ENCODE data around the gene CTNND2. TPM values are rescaled to one million over a fixed set of nuclear protein-coding genes. Genes with fewer than 3 reads are reported as not detected.

Gene CTNND2
- total RNA-seq, 1 experiment from 2014 or later, result not detected

- POLR2A ChIA-PET (ENCODE audit: low non-redundant PET), result no interaction called here
Measured at GRCh38 chr5:11758321-11758720, 145.9 kb downstream of the CTNND2 start.

GRCh38 chr5:11757661-11758060 lies 146.6 kb downstream of the CTNND2 start:
- no peak overlapping the region for H3K27ac ChIP-seq (ENCODE audit: low read depth, low read length, poor library complexity, severe bottlenecking)
- no peak for TF ChIP-seq CTCF (conservative IDR thresholded peaks at IDR 0.05; ENCODE audit: low read depth, low read length)
- TF ChIP-seq EZH2 (IDR thresholded peaks at IDR 0.05; ENCODE audit: borderline replicate concordance, low read depth, low read length, poor library complexity, severe bottlenecking), result no peak
- no peak for DNase-seq (ENCODE audit: low spot score)
- no peaks in the 10 kb centered on the region for H3K4me1 ChIP-seq (ENCODE audit: insufficient read depth, low read length, poor library complexity, severe bottlenecking)
- POLR2A ChIA-PET (ENCODE audit: low non-redundant PET), result no interaction called here
- H3K9me3 ChIP-seq (ENCODE audit: low read depth, low read length, poor library complexity, severe bottlenecking), result peaks cover 13% of the 10 kb centered on the region
- H3K4me3 ChIP-seq (ENCODE audit: low read depth, low read length, poor library complexity, severe bottlenecking), result no peak overlapping the region
- BruUV-seq (replicated peaks), result no TSS peak
- CTCF ChIA-PET, result no interaction called here
- H3K36me3 ChIP-seq (ENCODE audit: insufficient read depth, low read length, poor library complexity, severe bottlenecking), result no peaks in the 10 kb centered on the region
- intact Hi-C loops (cut with micrococcal nuclease; ENCODE audit: unreplicated experiment), result no loop called here
- H3K27me3 ChIP-seq (replicated peaks; ENCODE audit: insufficient read depth, low read depth, low read length, poor library complexity), result no peaks in the 10 kb centered on the region

More at GRCh38 chr5:11758321-11758720, 145.9 kb downstream of the CTNND2 start:
- Histone ChIP-seq H3K4me1 (ENCODE audit: insufficient read depth, low read length, poor library complexity, severe bottlenecking) (no peaks in the 10 kb centered on the region), H3K9me3 (ENCODE audit: low read depth, low read length, poor library complexity, severe bottlenecking) (peaks cover 13% of the 10 kb centered on the region), H3K36me3 (ENCODE audit: insufficient read depth, low read length, poor library complexity, severe bottlenecking) (no peaks in the 10 kb centered on the region), H3K27me3 (replicated peaks; ENCODE audit: insufficient read depth, low read depth, low read length, poor library complexity) (no peaks in the 10 kb centered on the region), H3K27ac (ENCODE audit: low read depth, low read length, poor library complexity, severe bottlenecking) (no peak overlapping the region), H3K4me3 (ENCODE audit: low read depth, low read length, poor library complexity, severe bottlenecking) (no peak overlapping the region)
- BruUV-seq (replicated peaks), result no TSS peak
- CTCF ChIA-PET, result no interaction called here
- intact Hi-C loops (cut with micrococcal nuclease; ENCODE audit: unreplicated experiment), result no loop called here
- no peak for TF ChIP-seq EZH2 (IDR thresholded peaks at IDR 0.05; ENCODE audit: borderline replicate concordance, low read depth, low read length, poor library complexity, severe bottlenecking)
- no peak for TF ChIP-seq CTCF (conservative IDR thresholded peaks at IDR 0.05; ENCODE audit: low read depth, low read length)
- DNase-seq (ENCODE audit: low spot score), result no peak

GRCh38 chr5:11737010-11737409 lies 167.2 kb downstream of the CTNND2 start:
- intact Hi-C loops (cut with micrococcal nuclease; ENCODE audit: unreplicated experiment), result no loop called here
- DNase-seq (ENCODE audit: low spot score), result no peak
- POLR2A ChIA-PET (ENCODE audit: low non-redundant PET), result no interaction called here
- Histone ChIP-seq H3K4me1 (ENCODE audit: insufficient read depth, low read length, poor library complexity, severe bottlenecking) (no peaks in the 10 kb centered on the region), H3K9me3 (ENCODE audit: low read depth, low read length, poor library complexity, severe bottlenecking) (peaks cover 16% of the 10 kb centered on the region), H3K27ac (ENCODE audit: low read depth, low read length, poor library complexity, severe bottlenecking) (no peak overlapping the region), H3K27me3 (replicated peaks; ENCODE audit: insufficient read depth, low read depth, low read length, poor library complexity) (no peaks in the 10 kb centered on the region), H3K4me3 (ENCODE audit: low read depth, low read length, poor library complexity, severe bottlenecking) (no peak overlapping the region), H3K36me3 (ENCODE audit: insufficient read depth, low read length, poor library complexity, severe bottlenecking) (no peaks in the 10 kb centered on the region)
- TF ChIP-seq EZH2 (IDR thresholded peaks at IDR 0.05; ENCODE audit: borderline replicate concordance, low read depth, low read length, poor library complexity, severe bottlenecking) (no peak), CTCF (conservative IDR thresholded peaks at IDR 0.05; ENCODE audit: low read depth, low read length) (no peak)
- CTCF ChIA-PET, result no interaction called here
- BruUV-seq (replicated peaks), result no TSS peak

Data from A673 (cell line).